Hematopoietic multipotent progenitor cell treated with erythropoietin and hydrocortisone succinate and interleukin-3 and kit ligand, for 8 days (in vitro differentiated cells): Measurements from ENCODE around the gene CLEC2A.
"Not testable (repeated sequence)": the region's sequence is repeated elsewhere in the genome, so short reads cannot be mapped to it uniquely, and the experiment has no call there.

Source experiments
- DNase-seq: peaks from one replicate; pipeline ENCODE4 v3.0.0-alpha.2; 2015

The CLEC2A gene, protein sequence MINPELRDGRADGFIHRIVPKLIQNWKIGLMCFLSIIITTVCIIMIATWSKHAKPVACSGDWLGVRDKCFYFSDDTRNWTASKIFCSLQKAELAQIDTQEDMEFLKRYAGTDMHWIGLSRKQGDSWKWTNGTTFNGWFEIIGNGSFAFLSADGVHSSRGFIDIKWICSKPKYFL

DNA sequence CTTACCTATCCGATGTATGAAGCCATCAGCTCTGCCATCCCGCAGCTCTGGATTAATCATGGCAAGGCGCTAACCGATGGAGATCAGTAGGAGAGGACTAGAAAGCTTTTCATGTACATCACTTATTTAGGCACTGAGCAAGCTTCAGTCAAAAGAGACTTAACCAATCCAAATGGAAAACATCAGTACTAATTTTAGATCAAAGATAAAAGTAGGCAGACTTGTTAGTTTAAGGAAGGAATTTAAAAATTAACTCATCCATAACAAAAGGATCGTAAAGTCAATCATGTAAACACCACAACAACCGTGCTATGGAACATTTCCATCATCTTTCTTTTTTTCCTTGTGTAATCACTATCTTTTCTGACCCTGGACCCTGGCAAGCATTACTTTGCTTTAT lies at the start of gene CLEC2A:
Gene CLEC2A (minus strand): TSS at position 101 of the 400 bp plus-strand sequence. CDS start 41 bp downstream, at position 60.
- DNase-seq, result no peak

DNA sequence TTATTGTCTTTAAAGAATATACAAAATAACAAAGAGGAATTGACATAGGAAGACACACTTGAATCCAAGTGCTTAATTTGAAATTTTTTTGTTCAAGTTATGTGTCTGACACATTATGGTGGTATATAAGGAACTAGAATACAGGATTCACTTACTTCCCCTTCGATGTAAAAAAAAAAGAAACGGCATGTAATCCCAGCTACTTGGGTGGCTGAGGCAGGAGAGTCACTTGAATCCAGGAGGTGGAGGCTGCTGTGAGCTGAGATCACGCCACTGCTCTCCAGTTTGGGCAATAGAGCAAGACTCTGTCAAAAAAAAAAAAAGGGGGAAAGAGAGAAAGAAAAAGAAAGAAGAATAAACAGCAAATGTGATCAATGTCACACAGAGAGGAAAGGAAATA lies 48.0 kb upstream of the CLEC2A start:
- no peak for DNase-seq

DNA sequence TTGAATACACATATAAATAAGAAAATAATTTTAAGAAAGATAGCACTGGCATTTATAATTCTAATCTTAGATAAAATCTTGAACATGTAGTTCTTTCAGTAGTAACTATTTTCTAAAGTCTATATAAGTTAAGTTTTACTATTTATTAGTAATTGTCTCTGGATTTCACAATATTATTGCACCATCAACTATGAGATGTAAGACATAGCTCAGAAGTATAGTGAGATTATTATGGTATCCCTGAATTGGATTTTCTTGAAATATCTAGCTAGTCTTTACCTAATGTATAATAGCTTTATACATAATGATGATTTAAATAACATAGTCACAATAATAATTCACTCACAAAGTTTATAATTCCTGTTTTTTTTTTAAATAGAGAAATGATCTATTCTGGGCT lies 45.7 kb upstream of the CLEC2A start:
- DNase-seq, result no peak

DNA sequence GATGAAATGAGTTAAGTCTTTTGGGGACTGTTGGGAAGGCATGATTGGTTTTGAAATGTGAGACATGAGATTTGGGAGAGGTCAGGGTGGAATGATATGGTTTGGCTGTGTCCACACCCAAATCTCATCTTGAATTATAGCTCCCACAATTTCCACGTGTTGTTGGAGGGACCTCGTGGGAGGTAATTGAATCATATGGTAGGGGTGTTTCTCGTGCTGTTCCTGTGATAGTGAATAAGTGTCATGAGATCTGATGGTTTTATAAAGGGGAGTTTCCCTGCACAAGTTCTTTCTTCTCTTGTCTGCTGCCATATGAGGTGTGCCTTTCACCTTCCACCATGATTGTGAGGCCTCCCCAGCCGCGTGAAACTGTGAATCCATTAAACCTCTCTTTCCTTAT lies 44.5 kb upstream of the CLEC2A start:
- DNase-seq, result not testable (repeated sequence)

DNA sequence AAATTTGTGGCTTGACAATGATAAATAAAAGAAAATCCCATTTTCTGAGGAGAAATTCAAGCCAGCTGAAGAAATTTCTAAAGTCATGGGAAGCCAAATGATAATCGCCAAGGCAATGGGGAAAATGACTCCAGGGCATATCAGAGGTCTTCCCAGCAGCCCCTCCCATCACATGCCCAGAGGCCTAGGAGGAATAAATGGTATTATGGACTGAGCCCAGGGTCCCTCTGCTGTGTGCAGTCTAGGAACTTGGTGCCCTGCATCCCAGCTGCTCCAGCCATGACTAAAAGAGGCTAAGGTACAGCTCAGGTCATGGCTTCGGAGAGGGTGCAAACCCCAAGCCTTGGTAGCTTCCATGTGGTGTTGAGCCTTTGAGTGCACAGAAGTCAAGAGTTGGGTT lies 43.4 kb upstream of the CLEC2A start:
- no peak for DNase-seq

DNA sequence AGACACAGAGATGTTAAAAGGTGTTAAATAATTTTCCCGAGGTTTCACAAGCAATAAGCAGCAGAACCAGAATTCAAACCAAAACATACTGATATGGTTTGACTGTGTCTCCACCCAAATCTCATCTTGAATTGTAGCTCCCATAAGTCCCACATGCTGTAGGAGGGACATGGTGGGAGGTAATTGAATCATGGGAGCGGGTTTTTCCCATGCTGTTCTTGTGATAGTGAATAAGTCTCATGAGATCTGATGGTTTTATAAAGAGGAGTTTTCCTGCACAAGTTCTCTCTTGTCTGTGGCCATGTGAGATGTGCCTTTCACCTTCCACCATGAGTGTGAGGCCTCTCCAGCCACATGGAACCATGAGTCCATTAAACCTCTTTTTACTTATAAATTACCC lies 42.6 kb upstream of the CLEC2A start:
- not testable (repeated sequence) for DNase-seq

DNA sequence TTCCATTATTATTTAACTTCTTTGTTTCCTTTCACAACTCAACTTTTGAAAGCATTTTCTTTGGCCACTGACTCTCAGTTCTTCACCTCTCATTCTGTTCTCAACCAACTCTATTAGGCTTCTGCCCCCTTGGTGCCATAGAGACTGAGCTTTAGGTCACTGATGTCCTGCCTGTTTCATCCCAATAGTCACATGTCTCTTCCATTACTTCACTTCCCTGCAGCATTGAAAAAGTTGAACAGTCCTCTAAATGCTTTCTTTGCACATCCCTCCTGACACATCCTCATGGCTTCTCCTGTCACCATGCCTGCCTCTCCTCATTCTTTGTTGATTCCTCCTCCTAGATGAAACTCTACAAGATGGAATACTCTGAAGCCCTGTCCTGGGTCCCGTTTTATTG lies 41.8 kb upstream of the CLEC2A start:
- DNase-seq, result no peak

DNA sequence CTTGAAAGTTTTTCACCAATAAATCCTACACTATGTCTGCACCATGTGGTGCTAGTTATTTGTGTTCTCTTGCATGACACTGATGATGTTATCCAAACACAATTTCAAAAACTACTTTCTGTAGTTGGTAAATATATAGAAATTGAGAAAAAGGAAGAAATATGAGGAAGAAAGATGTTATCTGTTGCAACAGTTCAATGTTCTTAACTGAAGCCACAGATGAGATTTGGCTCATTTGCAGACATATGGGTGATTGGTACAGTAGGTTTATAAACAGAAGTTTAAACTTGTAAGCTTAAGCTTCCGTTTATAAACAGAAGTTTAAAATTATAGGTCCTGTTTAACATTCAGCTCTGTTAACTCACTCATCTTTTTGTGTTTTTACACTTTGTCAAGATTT lies 39.0 kb upstream of the CLEC2A start, which contains the start of gene CLEC12A:
Gene CLEC12A (plus strand): TSS at position 229 of the 400 bp plus-strand sequence. CDS start 188 bp downstream, outside the sequence.
- peak; percentile 5 for DNase-seq

DNA sequence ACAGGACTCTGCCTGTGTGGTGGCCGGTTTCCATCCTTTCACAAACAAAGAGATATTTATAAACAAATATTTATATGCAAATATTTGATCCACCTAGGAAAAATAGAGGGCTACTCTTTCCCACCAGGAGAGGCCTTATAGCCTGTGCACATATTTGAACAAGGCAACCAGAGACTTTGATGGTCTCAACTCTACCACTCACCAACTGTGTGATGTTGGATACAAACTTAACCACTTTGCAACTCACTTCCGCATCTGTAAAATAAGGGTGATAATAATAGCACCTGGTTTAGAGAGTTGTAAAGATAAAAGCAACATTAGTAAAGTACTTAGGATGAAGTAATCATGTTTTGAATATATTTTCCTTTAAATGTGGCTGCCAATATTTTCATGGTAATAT lies 37.5 kb upstream of the CLEC2A start:
- no peak for DNase-seq

DNA sequence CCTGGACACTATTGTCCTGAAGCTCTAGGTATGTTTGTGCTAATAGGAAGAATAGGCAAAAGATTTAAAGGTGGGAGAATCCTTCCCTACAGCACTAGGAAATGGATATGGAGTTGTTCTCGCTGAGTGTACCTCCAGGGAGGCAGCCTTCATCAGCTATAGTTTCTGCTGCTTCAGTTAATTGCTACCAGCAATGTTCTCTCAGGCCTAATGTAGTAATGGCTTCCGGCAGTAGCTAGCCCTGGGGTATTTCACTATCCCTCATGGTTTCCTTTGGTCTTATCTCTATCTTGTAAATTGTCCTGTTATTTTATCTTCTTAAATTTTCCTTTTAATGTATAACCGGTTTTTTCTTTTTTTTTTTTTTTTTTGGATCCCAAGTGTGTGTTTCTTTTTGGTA lies 29.7 kb upstream of the CLEC2A start:
- no peak for DNase-seq

DNA sequence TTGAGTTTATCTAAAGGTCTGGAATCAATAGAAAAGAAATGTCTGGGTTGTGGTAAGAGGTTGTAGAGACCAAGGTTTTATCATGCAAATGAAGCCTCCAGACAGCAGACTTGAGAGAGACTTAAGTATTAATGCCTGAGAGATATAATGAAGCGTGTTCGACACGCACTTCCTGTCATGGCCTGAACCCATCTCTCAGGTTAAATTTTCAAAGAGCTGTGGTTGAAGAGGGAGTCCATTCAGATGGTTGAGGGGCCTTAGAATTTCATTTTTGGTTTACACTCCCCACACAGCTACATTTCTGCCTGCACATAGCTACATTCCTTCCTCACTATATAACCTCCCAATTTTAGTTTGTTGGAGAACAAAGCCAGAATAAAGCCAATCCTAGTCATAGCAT lies 28.9 kb upstream of the CLEC2A start:
- DNase-seq, result no peak

DNA sequence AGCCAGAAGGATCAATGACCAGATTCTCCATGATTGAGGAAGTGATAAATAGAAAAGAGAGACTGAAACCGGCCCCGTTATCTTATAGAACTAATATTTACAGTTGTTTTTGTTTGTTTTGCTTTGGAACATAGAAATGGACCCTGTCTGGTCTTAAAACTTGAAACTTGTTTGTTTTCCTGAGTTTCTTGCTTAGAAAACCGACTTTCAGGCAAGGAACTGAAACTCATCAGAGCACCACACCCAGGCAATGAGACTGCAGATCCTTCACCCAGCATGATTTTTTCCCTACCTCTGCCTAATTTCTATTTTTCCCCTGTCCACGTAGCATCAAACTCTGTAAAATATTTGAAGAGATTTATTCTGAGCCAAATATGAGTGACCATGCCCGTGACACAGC lies 28.4 kb upstream of the CLEC2A start:
- no peak for DNase-seq

DNA sequence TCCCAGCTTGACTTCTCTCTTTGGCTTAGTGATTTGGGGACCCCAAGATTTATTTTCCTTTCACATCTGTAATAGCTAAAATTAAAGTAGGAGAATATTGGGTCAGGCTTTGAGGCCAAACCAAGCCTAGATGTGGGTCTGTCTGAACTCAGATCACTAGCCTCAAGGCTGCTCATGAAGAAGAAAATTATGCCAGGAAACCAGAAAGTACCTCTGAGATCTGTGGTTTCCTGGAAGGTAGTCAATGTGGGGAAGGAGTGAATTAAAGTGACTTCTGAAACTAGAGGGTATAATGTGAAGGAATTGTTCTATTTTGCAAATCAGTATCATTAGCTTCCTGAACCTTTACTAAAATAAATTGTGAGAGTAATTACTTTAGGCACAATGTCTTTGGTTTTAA lies 25.7 kb upstream of the CLEC2A start:
- no peak for DNase-seq

DNA sequence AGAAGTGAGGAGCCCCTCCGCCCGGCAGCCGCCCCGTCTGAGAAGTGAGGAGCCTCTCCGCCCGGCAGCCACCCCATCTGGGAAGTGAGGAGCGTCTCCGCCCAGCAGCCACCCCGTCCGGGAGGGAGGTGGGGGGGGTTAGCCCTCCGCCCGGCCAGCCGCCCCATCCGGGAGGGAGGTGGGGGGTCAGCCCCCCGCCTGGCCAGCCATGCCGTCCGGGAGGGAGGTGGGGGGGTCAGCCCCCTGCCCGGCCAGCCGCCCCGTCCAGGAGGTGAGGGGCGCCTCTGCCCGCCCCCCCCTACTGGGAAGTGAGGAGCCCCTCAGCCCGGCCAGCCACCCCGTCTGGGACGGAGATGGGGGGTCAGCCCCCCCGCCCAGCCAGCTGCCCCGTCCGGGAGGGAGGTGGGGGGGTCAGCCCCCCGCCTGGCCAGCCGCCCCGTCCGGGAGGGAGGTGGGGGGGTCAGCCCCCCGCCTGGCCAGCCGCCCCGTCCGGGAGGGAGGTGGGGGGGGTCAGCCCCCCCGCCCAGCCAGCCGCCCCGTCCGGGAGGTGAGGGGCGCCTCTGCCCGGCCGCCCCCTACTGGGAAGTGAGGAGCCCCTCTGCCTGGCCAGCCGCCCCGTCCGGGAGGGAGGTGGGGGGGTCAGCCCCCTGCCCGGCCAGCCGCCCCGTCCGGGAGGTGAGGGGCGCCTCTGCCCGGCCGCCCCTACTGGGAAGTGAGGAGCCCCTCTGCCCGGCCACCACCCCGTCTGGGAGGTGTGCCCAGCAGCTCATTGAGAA lies 21.0 kb upstream of the CLEC2A start:
- not testable (repeated sequence) for DNase-seq

DNA sequence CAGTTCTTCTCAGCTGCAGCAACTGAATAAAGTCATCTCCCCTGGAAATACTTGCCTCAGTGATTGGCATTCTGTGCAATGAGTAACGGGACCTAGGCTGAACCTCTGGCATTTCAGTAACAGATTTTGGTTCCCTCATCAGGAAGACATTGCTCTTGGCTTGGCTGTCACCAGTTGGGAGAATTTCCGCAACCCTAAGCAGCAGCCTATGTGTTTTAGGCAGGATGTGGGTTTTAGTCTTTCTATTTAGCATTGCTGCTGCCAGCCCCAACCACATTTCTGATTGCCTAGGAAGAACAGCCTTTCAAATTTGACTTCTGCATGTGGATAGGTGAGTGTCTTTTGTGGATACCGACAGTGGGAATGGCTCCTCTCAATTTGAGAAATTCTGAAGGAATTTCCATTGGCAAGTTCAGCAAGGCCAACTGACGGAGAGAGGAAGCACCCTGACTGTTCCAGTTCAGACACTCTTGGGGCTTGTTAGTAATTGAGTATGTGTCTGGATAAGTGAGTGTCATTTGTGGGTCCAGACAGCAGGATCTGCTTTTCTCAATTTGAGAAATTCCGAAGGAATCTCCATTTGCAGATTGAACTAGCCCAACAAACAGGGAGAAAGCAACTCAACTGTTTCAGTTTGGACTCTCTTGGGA lies 19.0 kb upstream of the CLEC2A start:
- DNase-seq, result no peak

DNA sequence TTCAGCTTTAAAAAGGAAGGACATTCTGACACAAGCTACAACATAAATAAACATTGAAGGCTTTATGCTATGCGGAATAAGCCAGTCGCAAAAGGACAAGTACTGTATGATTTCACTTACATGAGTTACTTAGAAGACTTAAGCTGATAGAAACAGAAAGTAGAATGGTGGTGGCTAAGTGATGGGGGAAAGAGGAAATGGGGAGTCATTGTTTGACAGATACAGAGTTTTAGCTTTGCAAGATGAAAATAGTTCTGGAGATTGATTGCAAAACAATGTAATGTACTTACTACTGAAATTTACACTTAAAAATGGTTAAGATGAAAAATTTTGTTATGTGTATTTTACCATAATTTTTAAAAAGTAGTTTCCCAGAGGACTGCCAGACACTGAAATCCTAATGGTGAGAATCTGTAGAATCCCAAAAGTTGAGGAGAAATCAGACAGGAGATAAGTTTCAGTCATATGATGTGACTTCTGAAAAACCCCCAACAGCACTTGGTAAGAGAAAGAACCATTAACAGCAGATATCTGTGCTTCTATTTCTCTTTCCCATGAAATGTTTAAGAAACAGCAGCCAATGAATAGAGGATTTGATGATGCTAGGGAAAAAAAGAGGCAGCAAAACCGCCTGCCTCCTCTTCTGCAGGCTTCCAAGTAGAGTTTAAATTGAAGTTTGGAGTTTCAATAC lies 16.6 kb upstream of the CLEC2A start:
- DNase-seq, result no peak

DNA sequence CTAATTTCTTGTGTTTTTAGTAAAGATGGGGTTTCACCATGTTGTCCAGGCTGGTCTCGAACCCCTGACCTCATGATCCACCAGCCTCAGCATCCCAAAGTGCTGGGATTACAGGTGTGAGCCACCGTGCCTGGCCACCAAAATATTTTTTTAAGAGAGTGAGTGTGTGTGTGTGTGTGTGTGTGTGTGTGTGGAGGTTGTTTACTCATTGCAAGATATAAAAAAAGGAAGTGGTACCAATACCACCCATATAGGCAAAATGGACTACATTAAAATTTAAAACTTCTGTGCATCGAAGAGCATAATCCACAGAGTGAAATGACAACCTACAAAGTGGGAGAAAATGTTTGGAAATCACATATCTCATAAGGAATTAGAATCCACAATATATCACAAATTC lies 15.5 kb upstream of the CLEC2A start:
- DNase-seq, result no peak

DNA sequence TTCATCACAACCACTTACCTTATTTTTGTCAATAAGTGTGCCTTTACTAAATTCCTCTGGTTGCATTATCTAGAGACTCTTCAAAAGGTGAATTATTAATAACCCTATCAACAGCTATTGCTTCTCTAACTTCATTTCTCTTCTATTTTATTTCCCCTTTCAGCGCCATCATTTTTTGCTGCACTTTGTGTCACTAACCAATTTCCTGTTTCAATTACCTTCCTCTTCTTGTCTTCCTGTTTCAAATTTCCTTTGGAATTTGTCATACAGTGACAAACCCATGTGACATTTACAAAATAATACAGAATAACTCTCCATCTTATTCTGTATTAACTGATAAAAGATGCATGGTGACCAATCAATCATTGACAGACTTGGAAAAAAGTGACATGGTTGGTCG lies 12.2 kb upstream of the CLEC2A start:
- DNase-seq, result no peak

DNA sequence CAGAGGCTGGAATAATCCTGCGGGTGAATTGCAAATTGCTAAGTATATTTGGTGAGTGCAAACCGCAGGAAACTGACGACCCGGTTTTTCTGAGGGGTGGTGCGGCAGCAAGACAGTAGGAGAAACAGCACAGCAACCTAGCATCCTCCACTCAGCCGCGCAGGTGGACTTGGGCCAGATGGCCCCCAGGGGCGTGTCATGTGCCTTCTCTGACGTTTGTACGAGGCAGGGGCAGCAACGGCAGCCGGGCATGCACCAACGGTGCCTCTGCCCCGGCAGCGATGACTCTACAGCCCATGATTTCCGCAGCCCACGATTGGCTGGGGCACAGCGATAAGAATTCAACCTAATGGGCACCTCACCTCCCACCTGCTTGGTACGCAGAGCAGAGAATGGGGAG lies 11.1 kb upstream of the CLEC2A start:
- DNase-seq, result peak; percentile 11

DNA sequence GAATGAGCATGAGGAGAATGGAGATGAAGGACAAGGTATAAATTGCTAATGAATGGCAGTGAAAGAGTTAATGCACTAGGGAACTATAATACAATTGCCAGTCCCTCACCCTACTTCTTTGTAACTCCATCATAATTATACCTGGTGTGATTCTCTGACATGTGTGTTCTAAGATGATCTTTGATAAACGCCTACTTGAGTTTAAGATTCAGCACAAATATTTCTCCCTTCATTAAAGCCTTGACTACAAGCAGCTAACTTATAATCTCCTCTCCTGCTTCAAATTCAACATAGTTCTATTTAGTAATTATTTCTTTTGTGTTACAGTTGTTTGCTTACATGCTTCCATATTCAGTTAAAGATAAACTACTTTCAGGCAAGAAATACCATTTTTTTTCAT lies 9.7 kb upstream of the CLEC2A start:
- no peak for DNase-seq

DNA sequence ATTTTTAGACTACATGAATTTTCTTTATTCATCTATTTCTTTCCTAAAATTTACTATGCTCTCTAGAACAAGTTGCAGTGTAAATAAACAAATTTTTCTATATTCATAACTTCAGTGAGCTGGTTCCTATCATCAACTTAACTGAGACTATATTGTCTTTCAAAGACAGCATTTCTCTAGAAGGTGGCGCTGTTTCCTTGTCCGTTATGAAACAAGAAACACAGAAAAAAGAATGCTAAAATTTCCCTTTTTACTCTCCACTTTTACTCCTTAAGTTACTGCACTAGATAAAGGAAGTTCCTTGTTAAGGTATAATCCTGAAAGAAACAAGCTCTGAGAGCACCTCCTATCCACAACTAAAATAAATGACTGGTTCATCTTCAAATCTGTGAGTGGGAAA lies 8.2 kb upstream of the CLEC2A start:
- DNase-seq, result peak; percentile 24

DNA sequence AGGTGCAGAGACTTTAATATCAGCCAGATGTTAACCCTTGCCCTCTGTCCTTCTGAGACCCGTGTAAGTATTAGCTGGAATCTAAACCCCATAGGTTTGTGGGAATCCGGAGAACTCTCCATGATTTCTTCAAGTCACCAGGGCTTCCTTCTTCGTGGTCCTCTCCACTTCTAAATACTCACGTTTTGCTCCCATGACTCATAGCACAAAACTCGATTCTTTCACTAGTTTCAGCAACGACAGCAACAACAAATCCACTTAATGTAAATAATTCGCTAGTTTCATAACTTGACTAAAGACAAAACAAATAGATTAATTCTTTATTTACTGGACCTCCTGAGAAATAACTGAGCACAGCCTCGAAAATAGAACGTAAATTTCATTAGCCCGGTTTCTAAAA lies 4.4 kb upstream of the CLEC2A start:
- no peak for DNase-seq

DNA sequence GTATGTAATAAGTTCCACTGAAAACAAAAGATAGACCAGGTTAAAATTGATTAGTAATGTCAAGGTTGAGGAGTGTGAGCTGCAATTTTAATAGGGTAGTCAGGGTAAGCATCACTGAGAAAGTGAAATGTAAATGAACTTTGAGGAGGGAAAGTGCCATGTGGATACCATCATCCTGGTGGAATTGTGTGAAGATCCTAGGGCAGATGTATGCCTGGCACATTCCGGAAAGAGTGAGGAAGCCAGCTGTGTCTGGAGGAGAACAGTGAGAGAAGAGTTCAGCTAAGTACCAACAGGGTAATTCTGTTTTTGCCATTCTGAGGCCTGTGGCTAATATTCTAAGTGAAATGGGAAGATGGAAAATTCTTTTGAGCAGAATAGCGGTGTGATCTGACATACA lies 2.9 kb upstream of the CLEC2A start:
- DNase-seq, result no peak

DNA sequence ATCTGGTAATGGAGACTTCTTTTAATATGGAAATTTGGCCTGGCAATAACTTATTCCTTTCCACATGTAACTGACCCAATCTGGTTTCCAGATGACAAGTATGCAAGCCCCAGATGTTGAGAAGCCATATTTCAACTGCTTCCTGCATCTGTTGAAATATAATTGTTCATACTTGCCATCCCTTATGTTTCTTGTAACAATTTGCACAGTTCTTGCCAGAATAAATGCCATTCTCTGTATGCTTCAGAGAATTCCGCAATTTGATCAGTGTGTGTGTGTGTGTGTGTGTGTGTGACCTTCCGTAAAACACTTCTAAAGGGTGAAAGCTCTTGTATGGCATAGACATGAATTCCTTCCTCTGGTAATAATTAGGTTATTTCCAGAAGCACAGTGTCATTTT lies 1.8 kb upstream of the CLEC2A start:
- no peak for DNase-seq
